ENCODE results near the gene SPC24.

SPC24 gene

DNA sequence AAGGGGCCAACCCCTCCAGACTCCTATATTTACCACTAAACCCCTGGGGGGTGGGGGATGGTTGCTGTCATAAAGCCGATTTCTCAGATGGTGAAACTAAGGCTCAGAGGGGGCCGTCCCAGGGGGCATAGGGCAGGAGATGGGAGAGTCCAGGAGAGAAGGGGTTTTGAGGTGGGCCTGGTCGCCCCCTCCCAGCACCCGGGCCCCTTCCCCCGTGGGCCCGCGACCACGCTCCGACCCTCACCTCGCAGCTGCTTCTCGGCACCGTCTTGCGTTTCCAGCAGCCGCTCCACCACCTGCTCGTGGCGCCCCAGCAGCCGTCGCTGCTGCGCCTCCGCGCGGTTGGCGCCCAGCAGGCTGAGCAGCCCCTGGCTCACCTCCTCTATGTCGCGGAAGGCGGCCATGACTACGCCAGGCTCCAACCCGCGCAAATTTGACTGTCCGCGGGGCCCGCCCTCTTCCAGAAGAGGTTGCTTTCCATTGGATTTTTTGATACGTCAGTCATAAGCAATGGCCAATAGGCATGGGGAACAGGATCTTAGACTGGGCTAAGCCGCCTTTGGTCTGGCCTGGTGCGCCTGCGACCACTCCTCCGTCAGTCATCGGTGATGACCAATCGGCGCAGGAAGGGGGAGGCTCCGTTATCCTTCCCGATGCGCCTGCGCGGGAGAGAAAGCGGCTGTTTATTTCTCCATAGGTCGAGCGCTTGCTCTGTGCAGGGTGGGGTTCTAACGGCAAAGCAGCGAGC lies at the start of gene SPC24:
Gene SPC24 (minus strand): TSS at position 410 of the 748 bp plus-strand sequence. CDS start 6 bp downstream, at position 404.
- peak within 1 kb of the TSS; percentile 65 for H3K4me2 ChIP-seq (ENCODE audit: low read length)
- peak within 1 kb of the TSS; percentile 51 for H3K4me3 ChIP-seq (ENCODE audit: low read depth, low read length)
- no peak within 1 kb of the TSS for H3K9ac ChIP-seq
- peak within 1 kb of the TSS; percentile 97 for H2AFZ ChIP-seq
- H3K4me1 ChIP-seq: peaks cover 11% of the 10 kb centered on the region
- no peaks in the 10 kb centered on the region for H3K36me3 ChIP-seq (ENCODE audit: control insufficient read depth, insufficient read depth, low read length)
- H3K79me2 ChIP-seq: no peaks in the 10 kb centered on the region
- H3K27me3 ChIP-seq (ENCODE audit: control insufficient read depth, insufficient read depth, low read length): no peaks in the 10 kb centered on the region
- peak within 1 kb of the TSS; percentile 54 for H3K27ac ChIP-seq
- no peak for TF ChIP-seq CTCF (IDR thresholded peaks at IDR 0.05)
- H3K9me3 ChIP-seq (ENCODE audit: control insufficient read depth, low read length): no peaks in the 10 kb centered on the region

- no peak overlapping the region for H3K4me3 ChIP-seq (ENCODE audit: low read depth, low read length)
These were observed 49.4 kb upstream of the SPC24 start for GRCh38 chr19:11204943-11205349.

GRCh38 chr19:11204076-11204602 lies 48.6 kb upstream of the SPC24 start:
- Histone ChIP-seq H3K36me3 (ENCODE audit: control insufficient read depth, insufficient read depth, low read length) (no peaks in the 10 kb centered on the region), H3K79me2 (no peaks in the 10 kb centered on the region), H3K4me1 (no peaks in the 10 kb centered on the region), H3K27ac (no peak overlapping the region), H3K27me3 (ENCODE audit: control insufficient read depth, insufficient read depth, low read length) (no peaks in the 10 kb centered on the region), H3K4me3 (ENCODE audit: low read depth, low read length) (no peak overlapping the region), H2AFZ (no peak overlapping the region), H3K9ac (no peak overlapping the region), H3K4me2 (ENCODE audit: low read length) (no peak overlapping the region), H3K9me3 (ENCODE audit: control insufficient read depth, low read length) (no peaks in the 10 kb centered on the region)
- TF ChIP-seq CTCF (IDR thresholded peaks at IDR 0.05): no peak

More at GRCh38 chr19:11204943-11205349, 49.4 kb upstream of the SPC24 start:
- no peaks in the 10 kb centered on the region for H3K79me2 ChIP-seq
- no peak overlapping the region for H3K9ac ChIP-seq
- H3K36me3 ChIP-seq (ENCODE audit: control insufficient read depth, insufficient read depth, low read length): no peaks in the 10 kb centered on the region
- no peaks in the 10 kb centered on the region for H3K9me3 ChIP-seq (ENCODE audit: control insufficient read depth, low read length)
- H3K27ac ChIP-seq: no peak overlapping the region
- no peaks in the 10 kb centered on the region for H3K27me3 ChIP-seq (ENCODE audit: control insufficient read depth, insufficient read depth, low read length)
- no peaks in the 10 kb centered on the region for H3K4me1 ChIP-seq
- H2AFZ ChIP-seq: no peak overlapping the region
- no peak overlapping the region for H3K4me2 ChIP-seq (ENCODE audit: low read length)
- no peak for TF ChIP-seq CTCF (IDR thresholded peaks at IDR 0.05)

DNA sequence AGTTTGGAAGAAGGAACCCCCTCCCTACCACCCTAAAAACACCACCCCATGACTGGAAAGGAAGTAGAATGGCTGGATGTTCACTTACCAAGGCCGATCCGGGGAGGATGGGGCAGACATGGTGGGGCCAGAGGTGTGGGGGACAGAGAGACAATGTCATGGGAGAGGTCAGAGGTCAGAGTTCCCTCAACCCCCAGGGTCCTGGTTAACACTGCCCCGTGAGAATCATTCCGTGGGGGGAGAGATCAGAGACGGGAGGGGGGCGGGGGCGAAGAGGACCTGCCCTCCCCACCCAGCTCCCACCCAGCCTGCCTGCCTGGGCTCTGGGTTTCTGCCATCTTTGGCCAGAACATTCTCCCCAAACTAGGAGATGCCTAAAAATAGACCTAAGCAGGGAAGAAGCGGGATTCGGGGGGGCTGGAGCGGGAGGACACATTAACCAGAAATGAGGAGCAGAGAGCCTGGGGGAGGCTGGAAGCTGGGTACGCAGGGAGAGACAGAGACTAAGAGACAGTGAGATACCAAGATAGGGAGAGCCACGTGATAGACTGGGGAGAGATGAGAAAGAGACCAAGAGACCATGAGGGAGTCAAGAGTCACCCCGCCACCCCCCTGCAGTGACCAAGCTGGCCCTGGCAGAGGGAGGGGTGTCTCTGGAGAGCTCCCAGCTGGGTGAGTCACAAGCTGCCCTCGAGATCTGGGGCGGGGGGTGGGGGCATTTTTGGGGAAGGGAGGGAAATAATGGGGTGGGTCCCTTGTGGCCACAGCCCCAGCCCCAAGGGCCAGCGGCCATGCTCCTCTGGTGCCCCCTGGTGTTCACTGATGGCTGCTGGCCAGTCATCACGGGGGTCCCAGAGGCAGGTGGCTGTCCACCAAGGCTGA lies 47.9 kb upstream of the SPC24 start:
- TF ChIP-seq CTCF (IDR thresholded peaks at IDR 0.05): peak; percentile 74
- H3K36me3 ChIP-seq (ENCODE audit: control insufficient read depth, insufficient read depth, low read length): no peaks in the 10 kb centered on the region
- no peak overlapping the region for H3K9ac ChIP-seq
- H3K9me3 ChIP-seq (ENCODE audit: control insufficient read depth, low read length): no peaks in the 10 kb centered on the region
- peak overlapping the region; percentile 39 for H3K27ac ChIP-seq
- H3K4me2 ChIP-seq (ENCODE audit: low read length): no peak overlapping the region
- H3K4me1 ChIP-seq: no peaks in the 10 kb centered on the region
- no peak overlapping the region for H2AFZ ChIP-seq
- no peaks in the 10 kb centered on the region for H3K79me2 ChIP-seq
- H3K4me3 ChIP-seq (ENCODE audit: low read depth, low read length): no peak overlapping the region
- H3K27me3 ChIP-seq (ENCODE audit: control insufficient read depth, insufficient read depth, low read length): no peaks in the 10 kb centered on the region

Data from parathyroid adenoma (tissue), 2 donors.